ENCODE results near the gene AGMAT. TPM values are rescaled to one million over a fixed set of nuclear protein-coding genes. Genes with fewer than 3 reads are reported as not detected.

Gene AGMAT
- total RNA-seq: 10 to 100 TPM; 17.0 to 17.6 TPM

GRCh38 chr1:15584489-15585363, at the start of gene AGMAT:
TSS of gene AGMAT (minus strand) at chr1:15585051. CDS start at chr1:15584967, 84 bp downstream.
- Mint-ChIP-seq H3K27ac (peak within 1 kb of the TSS; percentile 88), H3K27me3 (no peaks in the 10 kb centered on the region), H3K4me3 (peak within 1 kb of the TSS; percentile 78), H3K4me1 (peaks cover 32% of the 10 kb centered on the region), H3K9me3 (no peaks in the 10 kb centered on the region), H3K36me3 (ENCODE audit: low read depth) (peaks cover 22% of the 10 kb centered on the region)
- DNase-seq: peak; percentile 62
- CTCF ChIA-PET: interaction anchor here (0.7 to 0.9 kb wide), 3 partner anchors 14 to 89 kb away, joined by 3 to 5 read pairs (median 4); no protein-coding TSS in a partner anchor
- POLR2A ChIA-PET: no interaction called here

- Mint-ChIP-seq H3K4me3 (no peak overlapping the region), H3K9me3 (no peaks in the 10 kb centered on the region), H3K27me3 (no peaks in the 10 kb centered on the region), H3K36me3 (ENCODE audit: low read depth) (peaks cover 47% of the 10 kb centered on the region), H3K27ac (peak overlapping the region; percentile 36), H3K4me1 (no peaks in the 10 kb centered on the region)
- no peak for DNase-seq
- ChIA-PET CTCF (interaction anchor here (0.9 to 1.7 kb wide), 2 partner anchors 12 to 32 kb away, joined by 3 read pairs; no protein-coding TSS in a partner anchor), POLR2A (no interaction called here)
These were observed 49.0 kb upstream of the AGMAT start for GRCh38 chr1:15633756-15634420.

- no peaks in the 10 kb centered on the region for H3K9me3 Mint-ChIP-seq
- H3K36me3 Mint-ChIP-seq (ENCODE audit: low read depth): peaks cover 31% of the 10 kb centered on the region
- H3K27ac Mint-ChIP-seq: no peak overlapping the region
- peaks cover 28% of the 10 kb centered on the region for H3K4me1 Mint-ChIP-seq
- POLR2A ChIA-PET: no interaction called here
- no peaks in the 10 kb centered on the region for H3K27me3 Mint-ChIP-seq
- no peak overlapping the region for H3K4me3 Mint-ChIP-seq
- DNase-seq: no peak
- CTCF ChIA-PET: no interaction called here
These were observed 43.2 kb upstream of the AGMAT start for GRCh38 chr1:15628003-15628402.

- POLR2A ChIA-PET: no interaction called here
- H3K27ac Mint-ChIP-seq: peak overlapping the region; percentile 2
- no peaks in the 10 kb centered on the region for H3K9me3 Mint-ChIP-seq
- peaks cover 31% of the 10 kb centered on the region for H3K36me3 Mint-ChIP-seq (ENCODE audit: low read depth)
- H3K27me3 Mint-ChIP-seq: no peaks in the 10 kb centered on the region
- H3K4me3 Mint-ChIP-seq: no peak overlapping the region
- CTCF ChIA-PET: no interaction called here
- peaks cover 33% of the 10 kb centered on the region for H3K4me1 Mint-ChIP-seq
- no peak for DNase-seq
These were observed 42.6 kb upstream of the AGMAT start for GRCh38 chr1:15627343-15627988.

GRCh38 chr1:15626269-15626950, 41.6 kb upstream of the AGMAT start:
- CTCF ChIA-PET: no interaction called here

GRCh38 chr1:15625056-15625917, 40.4 kb upstream of the AGMAT start:
- no peaks in the 10 kb centered on the region for H3K9me3 Mint-ChIP-seq
- ChIA-PET CTCF (interaction anchor here (0.6 kb wide), 1 partner anchor 265 kb away, joined by 6 read pairs; no protein-coding TSS in a partner anchor), POLR2A (no interaction called here)
- peaks cover 29% of the 10 kb centered on the region for H3K36me3 Mint-ChIP-seq (ENCODE audit: low read depth)
- no peak overlapping the region for H3K4me3 Mint-ChIP-seq
- no peak overlapping the region for H3K27ac Mint-ChIP-seq
- no peak for DNase-seq
- no peaks in the 10 kb centered on the region for H3K27me3 Mint-ChIP-seq
- H3K4me1 Mint-ChIP-seq: peaks cover 53% of the 10 kb centered on the region

More at GRCh38 chr1:15626269-15626950, 41.6 kb upstream of the AGMAT start:
- peaks cover 42% of the 10 kb centered on the region for H3K4me1 Mint-ChIP-seq
- H3K36me3 Mint-ChIP-seq (ENCODE audit: low read depth): peaks cover 29% of the 10 kb centered on the region
- POLR2A ChIA-PET: no interaction called here
- no peak overlapping the region for H3K4me3 Mint-ChIP-seq
- H3K9me3 Mint-ChIP-seq: no peaks in the 10 kb centered on the region
- peak overlapping the region; percentile 55 for H3K27ac Mint-ChIP-seq
- no peaks in the 10 kb centered on the region for H3K27me3 Mint-ChIP-seq
- DNase-seq: no peak

GRCh38 chr1:15624133-15624714, 39.4 kb upstream of the AGMAT start:
- Mint-ChIP-seq H3K4me3 (no peak overlapping the region), H3K27ac (no peak overlapping the region)
- CTCF ChIA-PET: interaction anchor here (0.6 kb wide), 1 partner anchor 266 kb away, joined by 6 read pairs; no protein-coding TSS in a partner anchor

GRCh38 chr1:15623435-15623834, 38.6 kb upstream of the AGMAT start:
- Mint-ChIP-seq H3K4me3 (no peak overlapping the region), H3K9me3 (no peaks in the 10 kb centered on the region), H3K4me1 (peaks cover 68% of the 10 kb centered on the region), H3K27me3 (no peaks in the 10 kb centered on the region), H3K36me3 (ENCODE audit: low read depth) (peaks cover 27% of the 10 kb centered on the region), H3K27ac (no peak overlapping the region)
- POLR2A ChIA-PET: no interaction called here
- DNase-seq: no peak
- CTCF ChIA-PET: no interaction called here

More at GRCh38 chr1:15624133-15624714, 39.4 kb upstream of the AGMAT start:
- Mint-ChIP-seq H3K36me3 (ENCODE audit: low read depth) (peaks cover 27% of the 10 kb centered on the region), H3K9me3 (no peaks in the 10 kb centered on the region), H3K27me3 (no peaks in the 10 kb centered on the region), H3K4me1 (peaks cover 61% of the 10 kb centered on the region)
- DNase-seq: no peak
- POLR2A ChIA-PET: interaction anchor here (0.6 kb wide), 2 partner anchors 109 to 393 kb away, joined by 5 to 7 read pairs; no protein-coding TSS in a partner anchor

- Mint-ChIP-seq H3K36me3 (ENCODE audit: low read depth) (peaks cover 24% of the 10 kb centered on the region), H3K4me1 (peaks cover 67% of the 10 kb centered on the region), H3K27me3 (no peaks in the 10 kb centered on the region), H3K9me3 (no peaks in the 10 kb centered on the region), H3K4me3 (no peak overlapping the region), H3K27ac (no peak overlapping the region)
- ChIA-PET POLR2A (no interaction called here), CTCF (interaction anchor here (0.8 kb wide), 1 partner anchor 11 kb away, joined by 3 read pairs; no protein-coding TSS in a partner anchor)
- no peak for DNase-seq
These were observed 38.0 kb upstream of the AGMAT start for GRCh38 chr1:15622712-15623373.

GRCh38 chr1:15621975-15622374, 37.1 kb upstream of the AGMAT start:
- POLR2A ChIA-PET: interaction anchor here (0.6 kb wide), 1 partner anchor 56 kb away, joined by 3 read pairs; no protein-coding TSS in a partner anchor

More at GRCh38 chr1:15621975-15622374, 37.1 kb upstream of the AGMAT start:
- Mint-ChIP-seq H3K4me3 (no peak overlapping the region), H3K27ac (no peak overlapping the region), H3K9me3 (no peaks in the 10 kb centered on the region), H3K4me1 (peaks cover 62% of the 10 kb centered on the region), H3K27me3 (no peaks in the 10 kb centered on the region), H3K36me3 (ENCODE audit: low read depth) (peaks cover 18% of the 10 kb centered on the region)
- CTCF ChIA-PET: interaction anchor here (0.8 kb wide), 1 partner anchor 12 kb away, joined by 3 read pairs; no protein-coding TSS in a partner anchor
- DNase-seq: no peak
